ENCODE results near the gene CFAP44. TPM values are rescaled to one million over a fixed set of nuclear protein-coding genes. Genes with fewer than 3 reads are reported as not detected.

Gene CFAP44
- total RNA-seq, 1 donor from 2014 or later = 5.2 TPM

Other genes with a start within 250 kb of the CFAP44 start
- gene BOC, start 229.9 kb downstream of the CFAP44 start, total RNA-seq = 2.2 and 4.2 TPM in 2 replicates
- gene SPICE1, start 73.7 kb upstream of the CFAP44 start, total RNA-seq = 6.1 and 8.8 TPM in 2 replicates
- gene SIDT1, start 91.1 kb upstream of the CFAP44 start, total RNA-seq = 0.99 TPM in 1 of 2 replicates, not detected in the other

All from glomerular endothelial cell (primary cell).